ENCODE measurements around the gene PPP2R1A. TPM values are rescaled to one million over a fixed set of nuclear protein-coding genes. Genes with fewer than 3 reads are reported as not detected.
A peak's percentile ranks its signal among the peaks of the same experiment; 100 is the strongest.

Gene PPP2R1A
- total RNA-seq, 4 donors from 2014 or later: 198 to 284 (median 234) TPM

DNA sequence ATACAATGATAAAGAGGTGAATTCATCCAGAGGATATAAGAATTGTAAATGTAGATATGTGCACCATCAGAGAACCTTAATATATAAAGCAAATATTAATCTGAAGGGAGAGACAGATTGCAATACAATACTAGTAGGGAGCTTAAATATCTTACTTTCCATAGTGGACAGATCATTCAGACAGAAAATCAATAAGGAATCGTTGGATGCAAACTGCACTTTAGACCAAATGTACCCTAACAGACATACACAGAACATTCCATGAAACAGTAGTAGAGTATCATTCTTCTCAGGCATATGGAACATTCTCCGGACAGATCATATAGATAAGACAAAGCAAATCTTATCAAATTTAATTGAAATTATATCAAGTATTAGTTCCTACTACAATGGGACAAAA lies 44.6 kb downstream of the PPP2R1A start:
- DNase-seq: no peak
- no peak overlapping the region for H3K27ac ChIP-seq
- H3K27me3 ChIP-seq: no peaks in the 10 kb centered on the region
- H3K4me3 ChIP-seq: no peak overlapping the region
- TF ChIP-seq POLR2A (IDR thresholded peaks at IDR 0.05): no peak
- TF ChIP-seq, protein P1, sequence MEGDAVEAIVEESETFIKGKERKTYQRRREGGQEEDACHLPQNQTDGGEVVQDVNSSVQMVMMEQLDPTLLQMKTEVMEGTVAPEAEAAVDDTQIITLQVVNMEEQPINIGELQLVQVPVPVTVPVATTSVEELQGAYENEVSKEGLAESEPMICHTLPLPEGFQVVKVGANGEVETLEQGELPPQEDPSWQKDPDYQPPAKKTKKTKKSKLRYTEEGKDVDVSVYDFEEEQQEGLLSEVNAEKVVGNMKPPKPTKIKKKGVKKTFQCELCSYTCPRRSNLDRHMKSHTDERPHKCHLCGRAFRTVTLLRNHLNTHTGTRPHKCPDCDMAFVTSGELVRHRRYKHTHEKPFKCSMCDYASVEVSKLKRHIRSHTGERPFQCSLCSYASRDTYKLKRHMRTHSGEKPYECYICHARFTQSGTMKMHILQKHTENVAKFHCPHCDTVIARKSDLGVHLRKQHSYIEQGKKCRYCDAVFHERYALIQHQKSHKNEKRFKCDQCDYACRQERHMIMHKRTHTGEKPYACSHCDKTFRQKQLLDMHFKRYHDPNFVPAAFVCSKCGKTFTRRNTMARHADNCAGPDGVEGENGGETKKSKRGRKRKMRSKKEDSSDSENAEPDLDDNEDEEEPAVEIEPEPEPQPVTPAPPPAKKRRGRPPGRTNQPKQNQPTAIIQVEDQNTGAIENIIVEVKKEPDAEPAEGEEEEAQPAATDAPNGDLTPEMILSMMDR (IDR thresholded peaks at IDR 0.05): no peak
- no peaks in the 10 kb centered on the region for H3K4me1 ChIP-seq
- no peaks in the 10 kb centered on the region for H3K9me3 ChIP-seq
- peaks cover 0 to under 1% (median 0%) of the 10 kb centered on the region in 3 donors for H3K36me3 ChIP-seq

- no peaks in the 10 kb centered on the region for H3K9me3 ChIP-seq
- TF ChIP-seq, protein P1 (IDR thresholded peaks at IDR 0.05): no peak
- no peak for TF ChIP-seq POLR2A (IDR thresholded peaks at IDR 0.05)
- H3K27me3 ChIP-seq: no peaks in the 10 kb centered on the region
- H3K4me1 ChIP-seq: no peaks in the 10 kb centered on the region
- H3K36me3 ChIP-seq: no peaks in the 10 kb centered on the region
- no peak overlapping the region for H3K27ac ChIP-seq
- DNase-seq: no peak
- H3K4me3 ChIP-seq: no peak overlapping the region
Measured at GRCh38 chr19:52237197-52237596, 47.3 kb downstream of the PPP2R1A start.

- no peaks in the 10 kb centered on the region for H3K4me1 ChIP-seq
Measured at GRCh38 chr19:52237771-52238400, 48.0 kb downstream of the PPP2R1A start.

DNA sequence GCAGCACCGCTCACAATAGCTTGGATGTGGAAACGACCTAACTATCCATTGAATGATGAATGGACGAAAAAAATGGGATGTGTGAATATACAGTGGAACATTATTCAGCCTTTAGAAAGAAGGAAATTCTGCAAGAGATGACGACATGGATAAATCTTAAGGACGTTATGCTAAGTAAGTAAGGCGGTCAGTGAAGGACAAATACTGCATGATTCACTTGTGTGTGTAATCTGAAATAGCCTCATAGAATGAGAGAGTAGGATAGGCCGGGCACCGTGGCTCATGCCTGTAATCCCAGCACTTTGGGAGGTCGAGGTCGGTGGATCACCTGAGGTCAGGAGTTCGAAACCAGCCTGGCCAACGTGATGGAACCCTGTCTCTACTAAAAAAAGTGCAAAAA lies 54.2 kb downstream of the PPP2R1A start:
- DNase-seq: no peak
- Histone ChIP-seq H3K9me3 (no peaks in the 10 kb centered on the region), H3K27ac (no peak overlapping the region), H3K4me1 (no peaks in the 10 kb centered on the region), H3K27me3 (no peaks in the 10 kb centered on the region), H3K4me3 (no peak overlapping the region), H3K36me3 (no peaks in the 10 kb centered on the region)
- TF ChIP-seq, protein P1 (IDR thresholded peaks at IDR 0.05): no peak
- no peak for TF ChIP-seq POLR2A (IDR thresholded peaks at IDR 0.05)

More at GRCh38 chr19:52237771-52238400, 48.0 kb downstream of the PPP2R1A start:
- Histone ChIP-seq H3K36me3 (no peaks in the 10 kb centered on the region), H3K9me3 (no peaks in the 10 kb centered on the region), H3K27ac (no peak overlapping the region), H3K27me3 (no peaks in the 10 kb centered on the region), H3K4me3 (no peak overlapping the region)
- TF ChIP-seq POLR2A (IDR thresholded peaks at IDR 0.05): no peak
- TF ChIP-seq, protein P1 (IDR thresholded peaks at IDR 0.05): peak; percentile 80 to 89 (median 82)
- peak in 2 of 3 donors; percentile 48 to 86 for DNase-seq

GRCh38 chr19:52248241-52248640 lies 58.4 kb downstream of the PPP2R1A start:
- Histone ChIP-seq H3K4me1 (no peaks in the 10 kb centered on the region), H3K4me3 (no peak overlapping the region), H3K27me3 (no peaks in the 10 kb centered on the region), H3K27ac (no peak overlapping the region), H3K36me3 (no peaks in the 10 kb centered on the region), H3K9me3 (no peaks in the 10 kb centered on the region)
- TF ChIP-seq POLR2A (IDR thresholded peaks at IDR 0.05): no peak
- TF ChIP-seq, protein P1 (IDR thresholded peaks at IDR 0.05): peak in 4 of 6 experiments; percentile 35 to 51 (median 48)
- DNase-seq: peak in 2 of 3 donors; percentile 59 to 81
